GM19324 (cell line): ENCODE data around the gene INSRR.

Source experiments
- ATAC-seq: cut with Tn5 transposase; IDR thresholded peaks from one replicate; pipeline ENCODE4 v1.9.1; 2021; ENCODE audit warnings: mild to moderate bottlenecking, moderate library complexity; ENCODE audit not compliant: unreplicated experiment, low FRiP score

The INSRR gene

GRCh38 chr1:156876281-156876680, 17.4 kb upstream of the INSRR start:
- no peak for ATAC-seq

DNA sequence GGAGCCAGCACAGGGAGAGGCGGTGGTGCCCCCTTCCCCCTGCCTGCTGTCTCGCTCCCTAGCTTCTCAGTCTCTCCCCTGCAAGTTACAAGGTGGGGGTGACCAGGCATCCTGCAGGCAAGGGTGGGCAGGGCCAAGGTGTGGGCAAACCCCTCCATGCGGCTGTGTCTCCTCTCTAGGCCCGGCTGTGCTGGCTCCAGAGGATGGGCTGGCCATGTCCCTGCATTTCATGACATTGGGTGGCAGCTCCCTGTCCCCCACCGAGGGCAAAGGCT, 16.4 kb upstream of the INSRR start:
- no peak for ATAC-seq

- no peak for ATAC-seq
Observed at GRCh38 chr1:156874572-156875340, 15.8 kb upstream of the INSRR start.

- ATAC-seq: no peak
Observed at GRCh38 chr1:156874142-156874541, 15.2 kb upstream of the INSRR start.

DNA sequence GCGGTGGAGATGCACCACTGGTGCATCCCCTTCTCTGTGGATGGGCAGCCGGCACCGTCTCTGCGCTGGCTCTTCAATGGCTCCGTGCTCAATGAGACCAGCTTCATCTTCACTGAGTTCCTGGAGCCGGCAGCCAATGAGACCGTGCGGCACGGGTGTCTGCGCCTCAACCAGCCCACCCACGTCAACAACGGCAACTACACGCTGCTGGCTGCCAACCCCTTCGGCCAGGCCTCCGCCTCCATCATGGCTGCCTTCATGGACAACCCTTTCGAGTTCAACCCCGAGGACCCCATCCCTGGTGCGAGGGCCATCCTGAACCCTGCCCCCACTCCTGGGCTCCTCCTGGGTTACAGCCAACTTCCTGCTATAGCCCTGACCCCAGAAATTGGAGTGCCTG, 14.7 kb upstream of the INSRR start:
- ATAC-seq: no peak

DNA sequence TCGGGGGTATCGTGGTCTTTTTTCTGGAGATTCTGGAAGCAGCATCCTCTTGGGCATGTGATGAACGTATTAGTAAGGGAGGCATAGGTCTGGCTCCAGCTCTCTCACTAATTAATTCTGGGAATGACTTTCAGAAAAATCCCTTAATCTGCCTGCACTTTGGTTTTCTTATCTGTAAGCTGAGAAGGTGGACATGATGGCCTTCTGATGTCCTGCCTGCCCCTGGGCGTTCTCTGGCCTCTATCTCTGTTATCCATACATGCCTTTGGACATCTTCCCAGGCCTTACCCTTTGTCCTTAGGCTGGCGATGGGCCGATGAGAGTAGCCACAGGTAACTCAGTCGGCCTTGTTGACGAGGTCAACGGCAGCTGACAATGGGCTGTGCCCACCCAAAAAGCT, 10.5 kb upstream of the INSRR start:
- no peak for ATAC-seq

- ATAC-seq: no peak
Observed at GRCh38 chr1:156868341-156868740, 9.4 kb upstream of the INSRR start.

- ATAC-seq: no peak
Observed at GRCh38 chr1:156866249-156866909, 7.5 kb upstream of the INSRR start.

DNA sequence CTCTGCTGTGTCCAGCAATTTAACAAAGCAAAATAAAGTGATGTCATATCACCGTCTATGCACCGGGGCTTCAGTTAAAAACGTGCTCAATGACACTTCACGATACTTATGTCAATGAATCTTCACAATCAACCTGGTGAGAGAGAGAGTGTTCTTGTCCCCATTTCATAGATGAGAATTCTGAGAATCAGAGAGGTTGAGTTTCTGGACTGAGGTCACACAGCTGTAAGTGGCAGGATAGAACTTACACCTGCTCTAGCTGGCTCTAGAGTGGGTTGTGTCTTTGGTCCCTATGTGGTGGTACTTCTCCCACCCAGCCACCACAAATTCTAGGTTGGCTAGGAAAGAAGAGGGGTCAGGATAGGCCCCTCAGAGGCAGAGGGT, 6.9 kb upstream of the INSRR start:
- ATAC-seq: no peak

DNA sequence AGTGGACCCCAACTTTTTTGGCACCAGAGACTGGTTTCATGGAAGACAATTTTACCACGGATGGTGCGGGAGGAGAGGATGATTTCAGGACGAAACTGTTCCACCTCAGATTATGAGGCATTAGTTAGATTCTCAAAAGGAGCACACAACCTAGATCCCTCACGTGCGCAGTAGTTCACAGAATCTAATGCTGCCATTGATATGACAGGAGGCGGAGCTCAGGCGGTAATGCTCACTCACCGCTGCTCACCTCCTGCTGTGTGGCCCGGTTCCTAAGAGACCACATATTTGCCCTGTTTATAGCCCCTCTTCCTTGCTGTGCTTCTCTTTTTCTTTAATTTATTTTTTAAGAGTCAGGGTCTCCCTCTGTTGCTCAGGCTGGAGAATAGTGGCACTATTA, 6.3 kb upstream of the INSRR start:
- ATAC-seq: no peak

DNA sequence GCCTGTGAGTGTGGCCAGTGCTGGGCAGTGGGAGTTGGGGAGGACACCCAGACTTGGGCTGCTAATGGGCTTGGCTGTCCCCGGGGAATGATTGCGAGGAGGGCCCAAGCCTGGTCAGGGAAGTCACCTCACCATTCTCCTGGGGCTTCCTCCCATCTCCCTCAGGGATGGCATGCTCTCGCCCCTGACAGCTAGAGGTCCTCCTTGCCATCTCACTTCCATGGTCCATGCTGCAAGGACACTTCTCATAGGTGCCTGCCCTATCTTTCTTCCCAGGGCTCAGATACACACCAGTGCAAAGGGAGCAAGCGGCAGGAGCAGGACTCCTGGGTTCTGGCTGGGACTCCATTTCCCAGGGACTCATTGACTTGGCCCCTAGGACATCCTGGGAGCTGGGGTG, 5.9 kb upstream of the INSRR start:
- ATAC-seq: no peak

- ATAC-seq: no peak
Observed at GRCh38 chr1:156863631-156864030, 4.7 kb upstream of the INSRR start.

DNA sequence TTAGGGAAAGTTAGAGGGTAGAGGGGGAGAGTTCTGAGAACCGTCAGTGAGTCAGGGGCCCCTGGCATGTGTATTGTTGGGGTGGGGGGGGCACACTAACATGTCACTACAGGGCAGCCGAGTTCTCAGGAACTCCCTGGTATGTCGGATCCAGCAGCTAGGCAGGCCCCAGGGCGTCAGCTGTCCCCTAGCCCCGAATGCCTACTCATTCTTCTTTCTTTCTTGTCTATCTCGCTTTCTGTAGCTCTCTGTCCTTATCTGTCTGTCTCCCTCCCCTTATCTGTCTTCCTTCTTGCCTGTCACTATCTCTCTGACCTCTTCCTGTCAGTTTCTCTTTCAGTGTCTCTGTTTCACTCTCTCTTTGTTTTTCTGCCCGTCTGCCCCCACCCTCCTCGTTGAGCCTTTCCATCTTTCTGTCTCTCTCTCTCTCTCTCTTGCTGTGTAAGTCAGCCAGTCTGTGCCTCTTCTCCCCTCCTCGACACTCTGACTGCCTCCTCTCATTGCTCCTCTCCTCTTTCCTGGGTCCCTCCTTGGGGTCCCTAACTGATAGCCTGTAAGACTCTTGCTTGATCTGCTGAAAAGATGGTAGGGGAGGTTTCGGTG, 4.2 kb upstream of the INSRR start:
- no peak for ATAC-seq

GRCh38 chr1:156862584-156862983, 3.7 kb upstream of the INSRR start:
- ATAC-seq: no peak

DNA sequence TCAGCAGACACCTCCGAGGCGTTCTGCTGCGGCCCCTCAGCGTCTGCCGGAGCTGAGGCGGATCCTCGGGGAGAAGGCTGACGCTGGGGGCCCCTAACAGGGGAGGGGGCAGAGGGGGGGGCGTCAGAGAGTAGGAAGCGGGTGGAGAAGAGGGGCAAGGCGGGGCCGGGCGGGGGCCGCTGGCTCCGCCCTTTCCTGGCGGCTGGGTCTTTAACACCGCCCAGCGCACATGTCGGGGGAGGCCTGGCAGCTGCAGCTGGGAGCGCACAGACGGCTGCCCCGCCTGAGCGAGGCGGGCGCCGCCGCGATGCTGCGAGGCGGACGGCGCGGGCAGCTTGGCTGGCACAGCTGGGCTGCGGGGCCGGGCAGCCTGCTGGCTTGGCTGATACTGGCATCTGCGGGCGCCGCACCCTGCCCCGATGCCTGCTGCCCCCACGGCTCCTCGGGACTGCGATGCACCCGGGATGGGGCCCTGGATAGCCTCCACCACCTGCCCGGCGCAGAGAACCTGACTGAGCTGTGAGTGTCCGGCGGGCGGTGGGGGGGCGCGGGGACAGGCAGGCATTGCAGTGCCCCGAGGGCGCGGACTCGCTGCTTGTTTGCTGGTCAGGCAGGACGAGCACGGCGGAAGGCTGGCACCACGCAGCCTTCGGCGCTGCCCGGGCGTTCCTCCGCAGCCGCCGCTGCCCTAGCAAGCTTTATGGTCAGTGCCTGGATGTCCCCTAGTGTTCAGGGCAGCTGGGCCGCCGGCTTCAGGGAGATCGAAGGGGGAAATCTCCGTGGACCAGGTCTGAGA, 1.9 kb upstream of the INSRR start, which contains the start of gene NTRK1:
Gene NTRK1, plus strand, starts transcription at position 238 of the 796 bp plus-strand sequence. Its CDS starts 70 bp downstream, at position 308.
- no peak for ATAC-seq

- ATAC-seq: no peak
Observed at GRCh38 chr1:156860113-156860627, 1.3 kb upstream of the INSRR start.

DNA sequence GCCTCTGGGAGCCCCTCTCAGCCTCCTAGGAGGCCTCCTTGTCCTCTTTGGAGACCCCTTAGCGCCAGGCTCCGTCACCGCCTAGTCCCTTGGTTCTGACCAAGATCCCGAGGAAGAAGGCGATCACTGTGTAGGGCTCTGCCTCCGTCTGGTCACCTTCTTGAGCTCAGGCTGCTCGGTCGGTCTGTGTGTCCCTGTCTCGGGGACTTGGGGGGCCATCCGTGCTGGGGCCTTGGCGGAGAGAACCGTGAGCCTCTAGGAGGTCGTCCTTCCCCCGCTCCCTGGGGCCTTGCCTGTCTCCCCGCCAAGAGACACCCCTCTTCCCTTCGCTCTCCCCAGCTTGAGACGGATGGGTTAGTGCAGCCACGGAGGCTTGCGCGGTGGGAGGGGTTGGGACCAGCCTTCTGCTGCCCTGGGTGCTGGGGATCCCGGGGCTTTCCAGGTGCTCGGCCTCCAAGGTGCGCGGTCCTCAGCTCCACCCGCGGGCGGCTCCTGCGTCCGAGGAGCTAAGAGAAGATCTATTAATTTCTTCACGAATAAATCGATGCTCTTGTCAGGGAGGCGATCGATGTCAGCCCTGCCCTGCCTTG, 701 bp upstream of the INSRR start:
- no peak for ATAC-seq

- no peak for ATAC-seq
Observed at GRCh38 chr1:156858555-156858956, 361 bp downstream of the INSRR start.

- ATAC-seq: no peak
Observed at GRCh38 chr1:156857532-156857931, 1.4 kb downstream of the INSRR start.

DNA sequence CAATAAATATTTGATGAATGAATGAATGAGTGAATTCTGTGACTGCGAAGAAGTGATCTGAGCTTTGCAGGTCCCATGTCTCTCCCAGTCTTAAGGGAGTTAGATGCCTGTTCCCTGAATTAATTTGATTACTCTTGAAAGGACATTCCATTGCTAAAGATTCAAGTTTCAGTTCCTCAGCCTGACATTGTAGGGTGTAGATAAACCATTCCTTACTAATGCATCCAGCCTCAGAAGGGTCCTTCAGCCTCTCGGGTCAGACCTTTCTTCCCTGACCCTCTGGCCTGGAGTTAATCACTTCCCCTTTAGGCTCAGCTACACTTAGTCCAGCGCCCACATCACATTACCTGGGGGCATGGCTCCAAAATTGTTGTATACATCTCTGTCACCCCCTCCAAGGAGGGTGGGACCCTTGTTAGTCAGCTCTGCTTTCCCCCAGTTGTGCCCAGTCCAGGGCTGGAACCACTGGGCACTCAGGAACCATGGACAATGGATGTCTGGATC, 2.6 kb downstream of the INSRR start:
- ATAC-seq: no peak
